Erythroblast (primary cell): ENCODE results near the gene MMP20.

Experiments
- DNase-seq, 2 experiments: peaks; one replicate each; lab custom pipeline; 2025; lab: John Stamatoyannopoulos, UW
- GATA1 ChIP-seq: IDR thresholded peaks from 2 replicates; pipeline ENCODE4 v1.6.1; 2011; ENCODE audit warnings: low read depth, mild to moderate bottlenecking, control low read depth, low read length, moderate library complexity
- POLR2A ChIP-seq: IDR thresholded peaks from 2 replicates; pipeline ENCODE4 v1.6.1; 2011; ENCODE audit warnings: mild to moderate bottlenecking, low read length

The MMP20 gene

GRCh38 chr11:102552020-102552419, 73.1 kb downstream of the MMP20 start:
- DNase-seq: no peak
- TF ChIP-seq GATA1 (no peak), POLR2A (no peak)

GRCh38 chr11:102551169-102551781, 73.9 kb downstream of the MMP20 start:
- TF ChIP-seq POLR2A: no peak
- TF ChIP-seq GATA1: no peak
- no peak for DNase-seq

GRCh38 chr11:102546923-102547471, 78.1 kb downstream of the MMP20 start:
- no peak for DNase-seq
- no peak for TF ChIP-seq POLR2A
- TF ChIP-seq GATA1: no peak

- no peak for TF ChIP-seq GATA1
- no peak for TF ChIP-seq POLR2A
- DNase-seq: no peak
Measured at GRCh38 chr11:102546427-102546826, 78.7 kb downstream of the MMP20 start.

- TF ChIP-seq GATA1 (no peak), POLR2A (no peak)
- no peak for DNase-seq
Measured at GRCh38 chr11:102545701-102546100, 79.4 kb downstream of the MMP20 start.

- no peak for DNase-seq
- TF ChIP-seq POLR2A (no peak), GATA1 (no peak)
Measured at GRCh38 chr11:102544594-102544993, 80.5 kb downstream of the MMP20 start.

GRCh38 chr11:102539567-102539966, 85.6 kb downstream of the MMP20 start:
- no peak for DNase-seq
- TF ChIP-seq GATA1 (no peak), POLR2A (no peak)

- DNase-seq: no peak
- TF ChIP-seq POLR2A (no peak), GATA1 (no peak)
Measured at GRCh38 chr11:102538932-102539331, 86.2 kb downstream of the MMP20 start.

- TF ChIP-seq GATA1: no peak
- DNase-seq: no peak
Measured at GRCh38 chr11:102534261-102534872, 90.8 kb downstream of the MMP20 start.

- DNase-seq: no peak
- TF ChIP-seq POLR2A (no peak), GATA1 (no peak)
Measured at GRCh38 chr11:102530558-102530957, 94.6 kb downstream of the MMP20 start, which contains the start of gene MMP7. Gene MMP7, minus strand, starts transcription at chr11:102530747. Its CDS starts 47 bp downstream, at chr11:102530700.

GRCh38 chr11:102528618-102529017, 96.5 kb downstream of the MMP20 start:
- TF ChIP-seq POLR2A: no peak
- no peak for TF ChIP-seq GATA1
- no peak for DNase-seq

- TF ChIP-seq GATA1: no peak
- TF ChIP-seq POLR2A: no peak
- no peak for DNase-seq
Measured at GRCh38 chr11:102527684-102528083, 97.4 kb downstream of the MMP20 start.

GRCh38 chr11:102527041-102527440, 98.1 kb downstream of the MMP20 start:
- TF ChIP-seq POLR2A (no peak), GATA1 (no peak)
- no peak for DNase-seq
